Endothelial cell of umbilical vein (primary cell): ENCODE data around the gene XYLT1. TPM values are rescaled to one million over a fixed set of nuclear protein-coding genes. Genes with fewer than 3 reads are reported as not detected.

Experiments used
- BruUV-seq: library from RNA; stranded (reverse); fragments of 400-500 nt; replicated peaks from 2 replicates; lab custom pipeline; 2021; lab: Mats Ljungman, UMichigan
- CTCF ChIA-PET: fragments of 300-600, 350-600 bp; sonication (Branson Sonifier 250); formaldehyde crosslinking; loops from one replicate; lab custom pipeline; 2021; ENCODE audit warnings: antibody characterized with exemption, inconsistent platforms; lab: Charles Lee
- POLR2A ChIA-PET: fragments of 300-600, 350-600 bp; sonication (Branson Sonifier 250); formaldehyde crosslinking; loops from one replicate; lab custom pipeline; 2021; ENCODE audit warnings: antibody characterized with exemption, inconsistent platforms; lab: Charles Lee
- DNase-seq: peaks from one replicate; pipeline ENCODE4 v3.0.0-alpha.2; 2011; ENCODE audit warnings: low read depth, low spot score
- FAIRE-seq: peaks from 2 replicates; lab custom pipeline; 2011; peaks lifted over from hg19 to GRCh38; lab: Jason Lieb, UNC
- H2AFZ ChIP-seq: 2 replicates; pipeline ENCODE4 v1.6.0; 2012; ENCODE audit warnings: low read depth, low read length, control low read depth, inconsistent platforms
- H3K27ac ChIP-seq: 2 replicates; pipeline ENCODE4 v1.5.1; 2011; ENCODE audit warnings: low read depth, mild to moderate bottlenecking, control low read depth, low read length, moderate library complexity; ENCODE audit not compliant: insufficient read depth
- H3K27me3 ChIP-seq, 2 experiments: 2 replicates each; pipeline versions ENCODE4 v1.6.0 to v1.6.1; 2011; ENCODE audit warnings: low read length in 2 of 2, mixed read lengths in 1 of 2; ENCODE audit not compliant: control insufficient read depth in 2 of 2, insufficient read depth in 2 of 2
- H3K36me3 ChIP-seq, 2 experiments: 2 replicates in 1 of 2; 3 replicates in 1 of 2; pipeline ENCODE4 v1.5.1; 2011; ENCODE audit warnings: low read length in 2 of 2, mild to moderate bottlenecking in 1 of 2, moderate library complexity in 1 of 2; ENCODE audit not compliant: control insufficient read depth in 2 of 2, insufficient read depth in 2 of 2; ENCODE audit errors: extremely low read depth in 1 of 2
- H3K4me1 ChIP-seq: 3 replicates; pipeline ENCODE4 v1.5.1; 2011; ENCODE audit warnings: mild to moderate bottlenecking, low read length; ENCODE audit not compliant: control insufficient read depth, insufficient read depth; ENCODE audit errors: extremely low read depth
- H3K4me2 ChIP-seq: 2 replicates; pipeline ENCODE4 v1.6.1; 2011; ENCODE audit warnings: low read length, control low read depth, mixed read lengths; ENCODE audit not compliant: insufficient read depth
- H3K4me3 ChIP-seq, 3 experiments: fragments of 200-600 bp in 1 of 3; sonication (generic), shearing (Covaris generic) in 1 of 3; replicated peaks in 1 of 3; 2 replicates each; pipeline ENCODE4 v1.5.1; 2011 to 2016; ENCODE audit warnings: control low read depth in 3 of 3, low read length in 3 of 3, mild to moderate bottlenecking in 2 of 3, inconsistent platforms in 1 of 3, low read depth in 1 of 3, moderate library complexity in 1 of 3; ENCODE audit not compliant: insufficient read depth in 1 of 3
- H3K79me2 ChIP-seq: 2 replicates; pipeline ENCODE4 v1.6.0; 2012; ENCODE audit warnings: low read length, inconsistent platforms; ENCODE audit not compliant: control insufficient read depth, insufficient read depth
- H3K9ac ChIP-seq: replicated peaks from 2 replicates; pipeline ENCODE3; 2011; ENCODE audit warnings: low read length, control low read depth; ENCODE audit not compliant: insufficient read depth; ENCODE audit errors: extremely low read depth
- H3K9me1 ChIP-seq: replicated peaks from 3 replicates; pipeline ENCODE4 v1.6.0; 2011; ENCODE audit warnings: mild to moderate bottlenecking, low read length; ENCODE audit not compliant: control insufficient read depth, insufficient read depth; ENCODE audit errors: extremely low read depth
- H3K9me3 ChIP-seq: replicated peaks from 2 replicates; pipeline ENCODE4 v1.5.1; 2012; ENCODE audit warnings: low read length, inconsistent platforms; ENCODE audit not compliant: control insufficient read depth, insufficient read depth
- H4K20me1 ChIP-seq: replicated peaks from 2 replicates; pipeline ENCODE3; 2011; ENCODE audit warnings: mild to moderate bottlenecking, low read length; ENCODE audit not compliant: control insufficient read depth, insufficient read depth; ENCODE audit errors: extremely low read depth
- EZH2 ChIP-seq: IDR thresholded peaks from 2 replicates; pipeline ENCODE4 v1.6.1; 2012; ENCODE audit warnings: borderline replicate concordance, low read depth, mild to moderate bottlenecking, moderate library complexity, low read length, inconsistent platforms; ENCODE audit not compliant: severe bottlenecking
- FOS ChIP-seq: IDR thresholded peaks from 2 replicates; pipeline ENCODE4 v1.6.1; 2011; ENCODE audit warnings: mild to moderate bottlenecking, low read length, moderate library complexity, borderline replicate concordance; ENCODE audit not compliant: insufficient read depth
- GATA2 ChIP-seq: IDR thresholded peaks from 2 replicates; pipeline ENCODE4 v1.7.0; 2011; ENCODE audit warnings: low read depth, mild to moderate bottlenecking, moderate library complexity, mixed read lengths, low read length; ENCODE audit not compliant: insufficient read length, insufficient read depth
- JUN ChIP-seq: IDR thresholded peaks from 2 replicates; pipeline ENCODE4 v1.6.1; 2011; ENCODE audit warnings: borderline replicate concordance, low read depth; ENCODE audit not compliant: insufficient read length, insufficient read depth
- MYC ChIP-seq: IDR thresholded peaks from one replicate; pipeline ENCODE4 v1.6.1; 2011; ENCODE audit warnings: mild to moderate bottlenecking, low read depth, low read length
- POLR2A ChIP-seq: IDR thresholded peaks from 2 replicates; pipeline ENCODE4 v1.6.1; 2012; ENCODE audit warnings: low read depth, mild to moderate bottlenecking, control low read depth, low read length
- POLR2AphosphoS5 ChIP-seq: IDR thresholded peaks from 2 replicates; pipeline ENCODE4 v1.6.1; 2012; ENCODE audit warnings: low read depth, mild to moderate bottlenecking, control low read depth, low read length, moderate library complexity; ENCODE audit not compliant: insufficient read depth
- dilution Hi-C: fragments of 300-500 bp; cut with MboI; formaldehyde crosslinking; loops from one replicate; pipeline ENCODE4 v1.15.0; 2019; ENCODE audit warnings: low sequenced_read_pairs; ENCODE audit not compliant: extremely low pct_ligation_motif_present
- intact Hi-C: fragments of 100-400 bp; cut with micrococcal nuclease; formaldehyde crosslinking; loops from one replicate; pipeline ENCODE4 v1.10.0; 2022
- polyA plus RNA-seq, 4 experiments: library from polyadenylated mRNA; depleted of rRNA in 3 of 4; stranded (reverse) in 3 of 4; unstranded in 1 of 4; fragments of >200 nt; gene quantifications; 2 replicates each; pipeline versions ENCODE4 v1.2.1 to v1.2.3, GENCODE V29; 2011 to 2012; ENCODE audit warnings: missing spikeins in 1 of 4
- total RNA-seq: library from RNA; stranded (reverse); gene quantifications from 2 replicates; pipeline ENCODE4 v1.2.3, GENCODE V29; 2021
- TF ChIP-seq, protein P1 (sequence below): IDR thresholded peaks from 2 replicates; pipeline ENCODE4 v1.6.1; 2011; ENCODE audit not compliant: insufficient read depth, insufficient read length
- TF ChIP-seq, protein P2 (sequence below), 2 donors: IDR thresholded peaks; 1 replicate in 1 of 2; 2 replicates in 1 of 2; pipeline ENCODE4 v1.5.1; 2011; ENCODE audit warnings: low read length in 2 of 2, mild to moderate bottlenecking in 2 of 2, moderate library complexity in 2 of 2, control low read depth in 1 of 2, inconsistent platforms in 1 of 2, low read depth in 1 of 2; ENCODE audit not compliant: insufficient read depth in 1 of 2; ENCODE audit errors: extremely low read depth in 1 of 2

XYLT1 gene
- total and polyA plus RNA-seq, 2 donors (not counting 3 experiments of a cell fraction or from before 2014, with no cell fraction given), result 0.63 to 2.9 TPM

DNA sequence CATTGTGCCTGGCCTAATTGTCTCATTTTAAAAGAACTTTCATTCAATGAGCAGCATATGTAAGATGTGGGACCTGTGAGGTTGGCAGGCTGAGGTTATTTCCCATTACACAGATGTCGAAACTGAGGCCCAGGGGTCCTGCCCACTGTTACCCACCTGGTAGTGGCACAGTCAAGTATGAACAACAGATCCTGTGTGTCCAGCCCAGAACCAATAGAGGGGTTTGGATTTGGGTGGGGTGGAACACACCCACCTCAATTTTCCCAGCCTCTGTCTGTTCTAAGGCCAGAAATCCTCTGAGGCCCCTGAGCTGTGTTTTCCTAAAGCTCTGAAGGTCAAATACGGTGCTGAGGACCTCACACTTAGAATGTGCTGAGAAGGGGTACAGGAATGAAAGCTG lies 179.5 kb downstream of the XYLT1 start:
- no peak for DNase-seq
- CTCF ChIA-PET, result no interaction called here

More for the DNA sequence above, 179.5 kb downstream of the XYLT1 start:
- no peak for FAIRE-seq
- Histone ChIP-seq H3K79me2 (no peaks in the 10 kb centered on the region), H3K36me3 (no peaks in the 10 kb centered on the region), H3K9me3 (no peaks in the 10 kb centered on the region), H3K4me3 (no peak overlapping the region), H3K9me1 (no peaks in the 10 kb centered on the region), H3K9ac (no peak overlapping the region), H3K4me2 (no peak overlapping the region), H3K27me3 (no peaks in the 10 kb centered on the region), H2AFZ (no peak overlapping the region), H3K27ac (no peak overlapping the region), H3K4me1 (no peaks in the 10 kb centered on the region), H4K20me1 (no peaks in the 10 kb centered on the region)
- BruUV-seq, result no TSS peak
- no peak for TF ChIP-seq EZH2
- TF ChIP-seq POLR2A, result no peak
- TF ChIP-seq, protein P1, sequence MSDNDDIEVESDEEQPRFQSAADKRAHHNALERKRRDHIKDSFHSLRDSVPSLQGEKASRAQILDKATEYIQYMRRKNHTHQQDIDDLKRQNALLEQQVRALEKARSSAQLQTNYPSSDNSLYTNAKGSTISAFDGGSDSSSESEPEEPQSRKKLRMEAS, result no peak
- TF ChIP-seq MYC, result no peak
- TF ChIP-seq, protein P2, sequence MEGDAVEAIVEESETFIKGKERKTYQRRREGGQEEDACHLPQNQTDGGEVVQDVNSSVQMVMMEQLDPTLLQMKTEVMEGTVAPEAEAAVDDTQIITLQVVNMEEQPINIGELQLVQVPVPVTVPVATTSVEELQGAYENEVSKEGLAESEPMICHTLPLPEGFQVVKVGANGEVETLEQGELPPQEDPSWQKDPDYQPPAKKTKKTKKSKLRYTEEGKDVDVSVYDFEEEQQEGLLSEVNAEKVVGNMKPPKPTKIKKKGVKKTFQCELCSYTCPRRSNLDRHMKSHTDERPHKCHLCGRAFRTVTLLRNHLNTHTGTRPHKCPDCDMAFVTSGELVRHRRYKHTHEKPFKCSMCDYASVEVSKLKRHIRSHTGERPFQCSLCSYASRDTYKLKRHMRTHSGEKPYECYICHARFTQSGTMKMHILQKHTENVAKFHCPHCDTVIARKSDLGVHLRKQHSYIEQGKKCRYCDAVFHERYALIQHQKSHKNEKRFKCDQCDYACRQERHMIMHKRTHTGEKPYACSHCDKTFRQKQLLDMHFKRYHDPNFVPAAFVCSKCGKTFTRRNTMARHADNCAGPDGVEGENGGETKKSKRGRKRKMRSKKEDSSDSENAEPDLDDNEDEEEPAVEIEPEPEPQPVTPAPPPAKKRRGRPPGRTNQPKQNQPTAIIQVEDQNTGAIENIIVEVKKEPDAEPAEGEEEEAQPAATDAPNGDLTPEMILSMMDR (IDR thresholded peaks at IDR 0.05; ENCODE audit: extremely low read depth in 1 of 2, insufficient read depth in 1 of 2, low read depth in 1 of 2, low read length in 2 of 2), result no peak
- no peak for TF ChIP-seq JUN
- TF ChIP-seq GATA2, result no peak
- no peak for TF ChIP-seq POLR2AphosphoS5
- TF ChIP-seq FOS, result no peak
- dilution Hi-C loops, result no loop called here
- intact Hi-C loops, result no loop called here
- POLR2A ChIA-PET, result no interaction called here
